ENCODE measurements around the gene RFC4.

- no peak for TF ChIP-seq MAX (IDR thresholded peaks at IDR 0.05)
- no peak for TF ChIP-seq CHD2 (IDR thresholded peaks at IDR 0.05; ENCODE audit: low read length)
- no peak for TF ChIP-seq CTCF (IDR thresholded peaks at IDR 0.05; ENCODE audit: control extremely low read depth in 1 of 3, insufficient read depth in 1 of 3, low read depth in 1 of 3, low read length in 3 of 3)
- TF ChIP-seq YY1 (IDR thresholded peaks at IDR 0.05; ENCODE audit: low read depth, low read length), result no peak
- no peak for TF ChIP-seq KDM1A (IDR thresholded peaks at IDR 0.05; ENCODE audit: borderline replicate concordance, low read length)
- no peak for TF ChIP-seq BRCA1 (IDR thresholded peaks at IDR 0.05; ENCODE audit: low read depth, low read length)
- no peak for TF ChIP-seq HDAC6 (IDR thresholded peaks at IDR 0.05; ENCODE audit: low read depth, low read length)
- no peak for TF ChIP-seq RXRA (IDR thresholded peaks at IDR 0.05; ENCODE audit: insufficient read depth, low read depth, low read length)
- TF ChIP-seq RFX5 (IDR thresholded peaks at IDR 0.05; ENCODE audit: borderline replicate concordance, low read depth, low read length), result no peak
- TF ChIP-seq BACH1 (IDR thresholded peaks at IDR 0.05; ENCODE audit: low read length), result no peak
- TF ChIP-seq ASH2L (IDR thresholded peaks at IDR 0.05; ENCODE audit: low read length), result no peak
- no peak for TF ChIP-seq POLR2A (IDR thresholded peaks at IDR 0.05; ENCODE audit: control extremely low read depth in 1 of 2, low read depth in 2 of 2, low read length in 2 of 2)
- no peak for TF ChIP-seq SP2 (IDR thresholded peaks at IDR 0.05; ENCODE audit: low read length)
These were observed 38.6 kb upstream of the RFC4 start for GRCh38 chr3:186844908-186845307.

Measured in H1 (cell line).